GM12892 (cell line): ENCODE measurements around the gene VASP.

ENCODE experiments used
- POLR2A ChIP-seq: IDR thresholded peaks from 2 replicates; pipeline ENCODE4 v1.6.1; 2011; ENCODE audit warnings: low read depth, low read length, control low read depth
- TAF1 ChIP-seq: IDR thresholded peaks from 2 replicates; pipeline ENCODE4 v1.6.1; 2011; ENCODE audit warnings: low read depth, mild to moderate bottlenecking, control low read depth, low read length, borderline replicate concordance

GRCh38 chr19:45474606-45475521 is 32.4 kb upstream of the VASP start:
- TF ChIP-seq POLR2A: no peak
- TF ChIP-seq TAF1: no peak
